ENCODE measurements around the gene CATSPER3.

DNA sequence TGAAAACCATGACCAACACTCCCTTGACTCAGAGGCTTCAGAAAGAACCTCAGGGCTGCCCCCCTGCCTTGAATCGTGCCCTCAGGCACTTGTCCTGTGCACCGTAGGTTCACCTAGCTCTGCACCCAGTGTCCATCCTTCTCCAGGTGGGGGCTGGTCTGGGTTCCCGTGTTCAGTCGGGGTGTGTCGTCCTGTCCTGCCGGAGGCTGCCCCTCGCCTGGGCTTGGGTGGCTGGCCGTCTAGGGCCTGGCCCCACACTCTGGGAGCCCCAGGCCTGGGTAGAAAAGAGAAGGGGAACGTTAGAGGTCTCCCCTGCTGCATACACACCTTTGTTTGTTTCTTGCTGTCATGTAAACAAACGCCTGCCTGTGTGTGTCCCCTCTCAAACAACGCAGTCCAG is 29.3 kb downstream of the CATSPER3 start:
- TF ChIP-seq, protein P1, sequence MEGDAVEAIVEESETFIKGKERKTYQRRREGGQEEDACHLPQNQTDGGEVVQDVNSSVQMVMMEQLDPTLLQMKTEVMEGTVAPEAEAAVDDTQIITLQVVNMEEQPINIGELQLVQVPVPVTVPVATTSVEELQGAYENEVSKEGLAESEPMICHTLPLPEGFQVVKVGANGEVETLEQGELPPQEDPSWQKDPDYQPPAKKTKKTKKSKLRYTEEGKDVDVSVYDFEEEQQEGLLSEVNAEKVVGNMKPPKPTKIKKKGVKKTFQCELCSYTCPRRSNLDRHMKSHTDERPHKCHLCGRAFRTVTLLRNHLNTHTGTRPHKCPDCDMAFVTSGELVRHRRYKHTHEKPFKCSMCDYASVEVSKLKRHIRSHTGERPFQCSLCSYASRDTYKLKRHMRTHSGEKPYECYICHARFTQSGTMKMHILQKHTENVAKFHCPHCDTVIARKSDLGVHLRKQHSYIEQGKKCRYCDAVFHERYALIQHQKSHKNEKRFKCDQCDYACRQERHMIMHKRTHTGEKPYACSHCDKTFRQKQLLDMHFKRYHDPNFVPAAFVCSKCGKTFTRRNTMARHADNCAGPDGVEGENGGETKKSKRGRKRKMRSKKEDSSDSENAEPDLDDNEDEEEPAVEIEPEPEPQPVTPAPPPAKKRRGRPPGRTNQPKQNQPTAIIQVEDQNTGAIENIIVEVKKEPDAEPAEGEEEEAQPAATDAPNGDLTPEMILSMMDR (IDR thresholded peaks at IDR 0.05; ENCODE audit: insufficient read depth, low read depth, low read length): no peak
- no peak for TF ChIP-seq EZH2 (IDR thresholded peaks at IDR 0.05; ENCODE audit: insufficient read depth, low read length)

Measured in astrocyte (in vitro differentiated cells and primary cell).